H1 (cell line): ENCODE data around the gene AKR1C8. TPM values are rescaled to one million over a fixed set of nuclear protein-coding genes. Genes with fewer than 3 reads are reported as not detected.

Experiments
- CTCF ChIA-PET: fragments of 300-600 bp; sonication (Branson Sonifier 250); formaldehyde crosslinking; loops from one replicate; lab custom pipeline; 2021; ENCODE audit not compliant: partially characterized antibody; lab: Charles Lee
- POLR2A ChIA-PET: fragments of 300-600 bp; sonication (Branson Sonifier 250); formaldehyde crosslinking; loops from one replicate; lab custom pipeline; 2021; ENCODE audit warnings: inconsistent platforms; ENCODE audit not compliant: partially characterized antibody; lab: Charles Lee
- DNase-seq, 2 experiments: peaks; one replicate each; pipeline versions ENCODE4 v3.0.0 to v3.0.0-alpha.2; 2010 to 2022; ENCODE audit warnings: low spot score in 2 of 2, low read depth in 1 of 2, mixed read lengths in 1 of 2
- FAIRE-seq: peaks from 2 replicates; lab custom pipeline; 2011; peaks lifted over from hg19 to GRCh38; lab: Jason Lieb, UNC
- H2AFZ ChIP-seq: 2 replicates; pipeline ENCODE4 v1.8.1; 2012; ENCODE audit warnings: low read length, inconsistent platforms
- H2AK5ac ChIP-seq: 2 replicates; pipeline ENCODE4 v1.6.1; 2013; ENCODE audit warnings: low read depth, low read length
- H2BK120ac ChIP-seq: replicated peaks from 2 replicates; pipeline ENCODE3; 2013; ENCODE audit warnings: low read depth, low read length, inconsistent platforms
- H2BK12ac ChIP-seq: 2 replicates; pipeline ENCODE4 v1.6.1; 2013; ENCODE audit warnings: low read depth, low read length
- H2BK15ac ChIP-seq: 2 replicates; pipeline ENCODE4 v1.6.1; 2013; ENCODE audit warnings: low read length
- H2BK20ac ChIP-seq: 2 replicates; pipeline ENCODE4 v1.6.1; 2013; ENCODE audit warnings: low read length
- H2BK5ac ChIP-seq: 2 replicates; pipeline ENCODE4 v1.6.1; 2013; ENCODE audit warnings: low read depth, low read length
- H3K14ac ChIP-seq: 2 replicates; pipeline ENCODE4 v1.6.1; 2013; ENCODE audit warnings: inconsistent platforms; ENCODE audit not compliant: insufficient read length
- H3K18ac ChIP-seq: 2 replicates; pipeline ENCODE4 v1.6.1; 2013; ENCODE audit warnings: low read length; ENCODE audit errors: extremely low read depth
- H3K23ac ChIP-seq: 2 replicates; pipeline ENCODE4 v1.6.1; 2013; ENCODE audit warnings: inconsistent platforms; ENCODE audit not compliant: insufficient read length
- H3K23me2 ChIP-seq: 2 replicates; pipeline ENCODE4 v1.6.1; 2013; ENCODE audit warnings: low read depth, low read length
- H3K27ac ChIP-seq: 2 replicates; pipeline ENCODE4 v1.6.1; 2011; ENCODE audit warnings: low read depth, low read length, inconsistent platforms
- H3K27me3 ChIP-seq, 4 experiments: replicated peaks in 1 of 4; 1 replicate in 1 of 4; 2 replicates in 3 of 4; pipeline versions ENCODE4 v1.6.1 to v1.8.1; 2011 to 2013; ENCODE audit warnings: low read length in 3 of 4, mild to moderate bottlenecking in 3 of 4, inconsistent platforms in 2 of 4, mixed read lengths in 2 of 4, moderate library complexity in 1 of 4; ENCODE audit not compliant: control insufficient read depth in 3 of 4, insufficient read depth in 3 of 4; ENCODE audit errors: extremely low read depth in 1 of 4
- H3K36me3 ChIP-seq, 4 experiments: 2 replicates each; pipeline versions ENCODE4 v1.6.1 to v1.8.1; 2011 to 2013; ENCODE audit warnings: mild to moderate bottlenecking in 4 of 4, low read length in 3 of 4, moderate library complexity in 2 of 4, control low read depth in 1 of 4, inconsistent platforms in 1 of 4; ENCODE audit not compliant: insufficient read depth in 4 of 4, control insufficient read depth in 2 of 4
- H3K4ac ChIP-seq: replicated peaks from 2 replicates; pipeline ENCODE3; 2013; ENCODE audit warnings: low read length, low read depth, mixed read lengths, inconsistent platforms; ENCODE audit not compliant: insufficient read length
- H3K4me1 ChIP-seq, 4 experiments: replicated peaks in 1 of 4; 1 replicate in 1 of 4; 2 replicates in 3 of 4; pipeline versions ENCODE4 v1.6.1 to v1.8.1; 2011 to 2013; ENCODE audit warnings: low read length in 3 of 4, inconsistent platforms in 2 of 4, mixed read lengths in 1 of 4; ENCODE audit not compliant: insufficient read depth in 4 of 4, control insufficient read depth in 3 of 4
- H3K4me2 ChIP-seq, 2 experiments: 2 replicates each; pipeline versions ENCODE4 v1.6.1 to v1.8.1; 2011 to 2013; ENCODE audit warnings: low read depth in 2 of 2, low read length in 2 of 2, control low read depth in 1 of 2, inconsistent platforms in 1 of 2, mild to moderate bottlenecking in 1 of 2; ENCODE audit not compliant: insufficient read depth in 1 of 2
- H3K4me3 ChIP-seq, 4 experiments: fragments of 200-600, 300-600 bp in 1 of 4; sonication (generic), shearing (Covaris generic), sonication (Bioruptor Twin) in 1 of 4; 2 replicates each; pipeline versions ENCODE4 v1.5.1 to v1.8.1; 2011 to 2016; ENCODE audit warnings: low read length in 4 of 4, low read depth in 3 of 4, control low read depth in 2 of 4, inconsistent platforms in 2 of 4, mild to moderate bottlenecking in 2 of 4, mixed read lengths in 1 of 4, moderate library complexity in 1 of 4; ENCODE audit not compliant: insufficient read depth in 2 of 4; ENCODE audit errors: extremely low read depth in 1 of 4
- H3K56ac ChIP-seq: replicated peaks from 2 replicates; pipeline ENCODE3; 2013; ENCODE audit warnings: low read depth, mild to moderate bottlenecking, mixed read lengths, low read length, inconsistent platforms; ENCODE audit not compliant: insufficient read length
- H3K79me1 ChIP-seq: 2 replicates; pipeline ENCODE4 v1.6.1; 2013; ENCODE audit warnings: low read depth, low read length, control low read depth
- H3K79me2 ChIP-seq, 2 experiments: 2 replicates each; pipeline versions ENCODE4 v1.6.1 to v1.8.1; 2012 to 2013; ENCODE audit warnings: low read length in 2 of 2, mild to moderate bottlenecking in 2 of 2, inconsistent platforms in 1 of 2; ENCODE audit not compliant: insufficient read depth in 2 of 2, control insufficient read depth in 1 of 2
- H3K9ac ChIP-seq, 4 experiments: replicated peaks in 1 of 4; 1 replicate in 1 of 4; 2 replicates in 3 of 4; pipeline versions ENCODE4 v1.6.1 to v1.8.1; 2011 to 2013; ENCODE audit warnings: low read depth in 3 of 4, low read length in 3 of 4, control low read depth in 2 of 4, mild to moderate bottlenecking in 2 of 4, moderate library complexity in 2 of 4, inconsistent platforms in 1 of 4; ENCODE audit errors: extremely low read depth in 1 of 4
- H3K9me3 ChIP-seq, 2 experiments: 2 replicates each; pipeline versions ENCODE4 v1.6.1 to v1.8.1; 2012 to 2013; ENCODE audit warnings: mild to moderate bottlenecking in 2 of 2, moderate library complexity in 2 of 2, control low read depth in 1 of 2, inconsistent platforms in 1 of 2, low read depth in 1 of 2, low read length in 1 of 2, mixed read lengths in 1 of 2; ENCODE audit not compliant: insufficient read depth in 2 of 2
- H4K20me1 ChIP-seq, 2 experiments: replicated peaks in 1 of 2; 2 replicates each; pipeline versions ENCODE3 to v1.8.1; 2011 to 2013; ENCODE audit warnings: inconsistent platforms in 2 of 2, low read length in 2 of 2, mild to moderate bottlenecking in 1 of 2; ENCODE audit not compliant: insufficient read depth in 2 of 2, control insufficient read depth in 1 of 2
- H4K5ac ChIP-seq: 2 replicates; pipeline ENCODE4 v1.6.1; 2013; ENCODE audit warnings: low read length, low read depth, mixed read lengths, inconsistent platforms; ENCODE audit not compliant: insufficient read length
- H4K8ac ChIP-seq: 2 replicates; pipeline ENCODE4 v1.8.0; 2013; ENCODE audit warnings: mild to moderate bottlenecking, moderate library complexity, low read length, inconsistent platforms; ENCODE audit not compliant: insufficient read depth; ENCODE audit errors: extremely low read depth
- H4K91ac ChIP-seq: replicated peaks from 2 replicates; pipeline ENCODE3; 2013; ENCODE audit warnings: low read length, mixed read lengths, inconsistent platforms; ENCODE audit not compliant: insufficient read length
- CBX5 ChIP-seq: fragments of 300-800, 300-1000 bp; sonication (generic); IDR thresholded peaks from 2 replicates; pipeline ENCODE4 v1.7.1; 2016; ENCODE audit warnings: antibody characterized with exemption, low read length, low read depth
- CBX8 ChIP-seq: fragments of 300-800, 300-1000 bp; sonication (generic); IDR thresholded peaks from 2 replicates; pipeline ENCODE4 v1.7.1; 2016; ENCODE audit warnings: low read depth, low read length, borderline replicate concordance
- NANOG ChIP-seq: IDR thresholded peaks from 2 replicates; pipeline ENCODE4 v1.6.1; 2011; ENCODE audit warnings: low read length, low read depth, mild to moderate bottlenecking, inconsistent platforms; ENCODE audit not compliant: insufficient read depth, poor library complexity, severe bottlenecking
- POU5F1 ChIP-seq: IDR thresholded peaks from 2 replicates; pipeline ENCODE4 v1.6.1; 2011; ENCODE audit warnings: low read depth, mild to moderate bottlenecking, low read length, moderate library complexity
- RFX5 ChIP-seq: IDR thresholded peaks from 2 replicates; pipeline ENCODE4 v1.6.1; 2011; ENCODE audit warnings: low read depth, low read length, improper control_type of control experiment, borderline replicate concordance
- SIN3A ChIP-seq, 2 experiments: IDR thresholded peaks in 1 of 2; conservative IDR thresholded peaks in 1 of 2; 2 replicates each; pipeline ENCODE4 v1.6.1; 2011 to 2012; ENCODE audit warnings: low read length in 2 of 2, improper control_type of control experiment in 1 of 2, low read depth in 1 of 2, mild to moderate bottlenecking in 1 of 2
- SIRT6 ChIP-seq: IDR thresholded peaks from one replicate; pipeline ENCODE4 v1.7.1; 2012; ENCODE audit warnings: low read length, inconsistent platforms
- TAF1 ChIP-seq: IDR thresholded peaks from 2 replicates; pipeline ENCODE4 v1.6.1; 2011; ENCODE audit warnings: mild to moderate bottlenecking, low read depth, low read length
- WGBS, 2 experiments: shearing (Covaris generic) in 1 of 2; methylation state at CpG; one replicate each; pipeline versions ENCODE4 v1.1.6 to v1.1.7; 2013 to 2015; ENCODE audit warnings: low lambda C conversion rate in 2 of 2, mixed read lengths in 2 of 2, inconsistent platforms in 1 of 2, low coverage in 1 of 2, missing lambda C conversion rate in 1 of 2; ENCODE audit not compliant: insufficient replicate concordance in 2 of 2, insufficient coverage in 1 of 2, insufficient read length in 1 of 2; ENCODE audit errors: extremely low coverage in 1 of 2, missing lambda C conversion rate in 1 of 2; 5-methylcytosine and 5-hydroxymethylcytosine counted together
- polyA plus RNA-seq, 7 experiments: library from polyadenylated mRNA; depleted of rRNA in 3 of 7; stranded (reverse) in 5 of 7; unstranded in 2 of 7; fragments of >200 nt in 5 of 7; fragments of 200-250 nt in 2 of 7; gene quantifications; 1 replicate in 5 of 7; 2 replicates in 1 of 7; 4 replicates in 1 of 7; pipeline versions ENCODE4 v1.2.1 to v1.2.3, GENCODE V29; 2011 to 2013; ENCODE audit warnings: missing spikeins in 2 of 7, mixed read lengths in 2 of 7
- total RNA-seq: library from RNA; stranded (reverse); fragmentation: NEBNext Ultra II Directional; extraction: Animal tissue kit (Norgen Biotek cat#: 25700); gene quantifications from 2 replicates; pipeline ENCODE4 v1.2.1, GENCODE V29; 2021
- TF ChIP-seq, protein P1 (sequence below): IDR thresholded peaks from 2 replicates; pipeline ENCODE4 v1.6.1; 2011; ENCODE audit warnings: low read depth, mild to moderate bottlenecking, low read length; ENCODE audit not compliant: insufficient read depth

Gene AKR1C8
- total and polyA plus RNA-seq, 2 of the 8 experiments (the other 6 are each of a cell fraction or from before 2014, with no cell fraction given), result not detected

DNA sequence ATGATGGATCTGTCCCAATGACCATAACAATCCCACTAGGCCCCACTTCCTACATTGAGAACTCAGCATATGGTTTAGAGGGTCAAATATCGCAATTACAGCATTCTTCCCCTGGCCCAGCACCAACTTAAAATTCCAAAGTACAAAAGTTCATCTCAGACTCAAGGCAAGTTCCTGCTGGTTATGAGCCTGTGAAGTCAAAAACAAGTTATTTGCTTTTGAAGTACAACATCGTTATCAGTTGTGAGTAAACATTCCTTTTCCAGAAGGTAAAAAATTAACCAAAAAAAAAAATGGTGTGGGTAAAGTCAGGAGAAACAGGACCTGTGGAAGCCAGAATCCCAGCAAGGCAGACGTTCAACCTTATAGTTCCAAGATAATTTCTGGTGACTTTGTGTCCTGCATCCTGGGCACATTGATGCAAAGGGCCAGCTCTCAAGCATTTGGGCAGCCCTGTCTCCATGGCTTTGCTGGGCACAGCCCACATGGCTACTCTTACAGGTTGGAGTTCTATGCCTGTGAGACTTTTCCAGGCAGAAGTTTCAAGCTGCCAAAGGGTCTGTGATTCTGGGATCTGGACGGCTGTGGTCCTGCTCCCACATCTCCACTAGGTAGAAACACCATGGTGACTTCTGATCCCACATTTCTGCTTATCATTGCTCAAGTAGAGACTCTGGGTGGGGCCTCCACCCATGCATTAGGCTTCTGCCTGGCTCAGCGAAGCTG is 37.5 kb downstream of the AKR1C8 start:
- H3K9ac ChIP-seq, result no peak overlapping the region
- TF ChIP-seq RFX5, result no peak
- no peak for TF ChIP-seq CBX8
- no peak for TF ChIP-seq TAF1
- TF ChIP-seq SIRT6, result no peak
- TF ChIP-seq, protein P1, sequence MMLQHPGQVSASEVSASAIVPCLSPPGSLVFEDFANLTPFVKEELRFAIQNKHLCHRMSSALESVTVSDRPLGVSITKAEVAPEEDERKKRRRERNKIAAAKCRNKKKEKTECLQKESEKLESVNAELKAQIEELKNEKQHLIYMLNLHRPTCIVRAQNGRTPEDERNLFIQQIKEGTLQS, result no peak
- no peak for TF ChIP-seq NANOG
- no peak for TF ChIP-seq SIN3A (conservative IDR thresholded peaks at IDR 0.05 in 1 of 2, IDR thresholded peaks at IDR 0.05 in 1 of 2; ENCODE audit: low read depth in 1 of 2, low read length in 2 of 2)
- TF ChIP-seq POU5F1, result no peak
- no peak for TF ChIP-seq CBX5
- TF ChIP-seq, all 59 proteins: peak for 0
- Histone ChIP-seq H3K27me3 (no peaks in the 10 kb centered on the region), H4K20me1 (no peaks in the 10 kb centered on the region), H2BK12ac (no peak overlapping the region), H2BK20ac (no peak overlapping the region), H3K14ac (no peak overlapping the region), H2BK120ac (no peak overlapping the region), H3K79me1 (no peaks in the 10 kb centered on the region), H3K27ac (no peak overlapping the region), H2BK15ac (no peak overlapping the region), H3K9me3 (peaks cover 17% of the 10 kb centered on the region in 2 experiments; a peak in 2 of 4 replicates), H2AFZ (no peak overlapping the region), H3K56ac (no peak overlapping the region), H4K5ac (no peak overlapping the region), H3K79me2 (no peaks in the 10 kb centered on the region), H3K23me2 (no peaks in the 10 kb centered on the region), H3K23ac (no peak overlapping the region), H3K36me3 (no peaks in the 10 kb centered on the region), H2BK5ac (no peak overlapping the region), H4K91ac (no peak overlapping the region), H3K4me3 (no peak overlapping the region), H2AK5ac (no peak overlapping the region), H3K4ac (no peak overlapping the region), H4K8ac (no peak overlapping the region), H3K4me1 (no peaks in the 10 kb centered on the region), H3K4me2 (no peak overlapping the region), H3K18ac (no peak overlapping the region)
- WGBS, 2 experiments, result 95% methylated on average over 5 of the region's 5 CpGs; no CpG with 5 or more reads in 1 of the 2 experiments
- no peak for DNase-seq
- no peak for FAIRE-seq
- ChIA-PET CTCF (no interaction called here), POLR2A (no interaction called here)
